ENCODE results near the gene PNMA5. TPM values are rescaled to one million over a fixed set of nuclear protein-coding genes. Genes with fewer than 3 reads are reported as not detected.

PNMA5 gene
- polyA plus RNA-seq, 1 of the 3 experiments (the other 2 are of a cell fraction), result not detected

DNA sequence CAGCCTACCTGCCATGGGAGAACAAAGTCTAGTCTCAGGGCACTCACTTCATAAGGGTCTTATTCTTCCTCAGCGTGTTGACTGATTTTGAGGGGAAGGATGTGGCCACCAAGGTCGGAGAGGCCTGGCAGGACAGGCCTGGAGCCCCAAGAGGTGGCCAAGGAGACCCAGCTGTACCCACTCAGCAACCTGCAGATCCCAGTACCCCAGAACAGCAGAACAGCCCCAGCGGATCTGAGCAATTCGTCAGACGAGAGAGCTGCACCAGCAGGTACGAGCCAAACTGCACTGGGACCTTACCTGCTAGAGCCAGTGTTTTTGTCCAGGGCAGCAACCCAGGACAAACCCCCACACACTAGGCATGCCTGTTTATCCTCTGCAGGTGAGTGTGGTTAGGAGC lies 34.3 kb downstream of the PNMA5 start:
- no peak for TF ChIP-seq NFIC (IDR thresholded peaks at IDR 0.05; ENCODE audit: borderline replicate concordance)
- no peak for TF ChIP-seq TEAD4 (IDR thresholded peaks at IDR 0.05; ENCODE audit: borderline replicate concordance, insufficient read depth)
- no peak for TF ChIP-seq TCF12 (IDR thresholded peaks at IDR 0.05)
- no peak for TF ChIP-seq JUND (IDR thresholded peaks at IDR 0.05)
- no peak for TF ChIP-seq RXRA (IDR thresholded peaks at IDR 0.05; ENCODE audit: borderline replicate concordance, low read depth)
- TF ChIP-seq POLR2AphosphoS5 (IDR thresholded peaks at IDR 0.05; ENCODE audit: low read depth, low read length), result no peak
- no peak for TF ChIP-seq USF2 (IDR thresholded peaks at IDR 0.05; ENCODE audit: borderline replicate concordance, low read depth, low read length)
- no peak for TF ChIP-seq NRF1 (IDR thresholded peaks at IDR 0.05; ENCODE audit: low read depth, low read length)
- no peak for TF ChIP-seq SMC3 (IDR thresholded peaks at IDR 0.05; ENCODE audit: low read depth, low read length)
- TF ChIP-seq MXI1 (IDR thresholded peaks at IDR 0.05; ENCODE audit: low read depth, low read length), result no peak
- TF ChIP-seq IRF3 (IDR thresholded peaks at IDR 0.05; ENCODE audit: low read depth, low read length), result no peak
- TF ChIP-seq, protein P1, sequence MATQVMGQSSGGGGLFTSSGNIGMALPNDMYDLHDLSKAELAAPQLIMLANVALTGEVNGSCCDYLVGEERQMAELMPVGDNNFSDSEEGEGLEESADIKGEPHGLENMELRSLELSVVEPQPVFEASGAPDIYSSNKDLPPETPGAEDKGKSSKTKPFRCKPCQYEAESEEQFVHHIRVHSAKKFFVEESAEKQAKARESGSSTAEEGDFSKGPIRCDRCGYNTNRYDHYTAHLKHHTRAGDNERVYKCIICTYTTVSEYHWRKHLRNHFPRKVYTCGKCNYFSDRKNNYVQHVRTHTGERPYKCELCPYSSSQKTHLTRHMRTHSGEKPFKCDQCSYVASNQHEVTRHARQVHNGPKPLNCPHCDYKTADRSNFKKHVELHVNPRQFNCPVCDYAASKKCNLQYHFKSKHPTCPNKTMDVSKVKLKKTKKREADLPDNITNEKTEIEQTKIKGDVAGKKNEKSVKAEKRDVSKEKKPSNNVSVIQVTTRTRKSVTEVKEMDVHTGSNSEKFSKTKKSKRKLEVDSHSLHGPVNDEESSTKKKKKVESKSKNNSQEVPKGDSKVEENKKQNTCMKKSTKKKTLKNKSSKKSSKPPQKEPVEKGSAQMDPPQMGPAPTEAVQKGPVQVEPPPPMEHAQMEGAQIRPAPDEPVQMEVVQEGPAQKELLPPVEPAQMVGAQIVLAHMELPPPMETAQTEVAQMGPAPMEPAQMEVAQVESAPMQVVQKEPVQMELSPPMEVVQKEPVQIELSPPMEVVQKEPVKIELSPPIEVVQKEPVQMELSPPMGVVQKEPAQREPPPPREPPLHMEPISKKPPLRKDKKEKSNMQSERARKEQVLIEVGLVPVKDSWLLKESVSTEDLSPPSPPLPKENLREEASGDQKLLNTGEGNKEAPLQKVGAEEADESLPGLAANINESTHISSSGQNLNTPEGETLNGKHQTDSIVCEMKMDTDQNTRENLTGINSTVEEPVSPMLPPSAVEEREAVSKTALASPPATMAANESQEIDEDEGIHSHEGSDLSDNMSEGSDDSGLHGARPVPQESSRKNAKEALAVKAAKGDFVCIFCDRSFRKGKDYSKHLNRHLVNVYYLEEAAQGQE (IDR thresholded peaks at IDR 0.05; ENCODE audit: low read depth, low read length), result no peak
- TF ChIP-seq RCOR1 (IDR thresholded peaks at IDR 0.05; ENCODE audit: low read length), result no peak
- no peak for TF ChIP-seq TAF1 (IDR thresholded peaks at IDR 0.05; ENCODE audit: borderline replicate concordance, low read depth, low read length)
- ChIA-PET CTCF (interaction anchor here (0.5 to 4.6 kb wide), 10 partner anchors 10 to 513 kb away, joined by 3 to 23 read pairs (median 4); no protein-coding TSS in a partner anchor), POLR2A (no interaction called here)
- Histone ChIP-seq H3K9me2 (no peaks in the 10 kb centered on the region), H3K4me3 (ENCODE audit: low read depth in 2 of 2, low read length in 1 of 2) (no peak overlapping the region), H3K9me3 (no peaks in the 10 kb centered on the region), H3K36me3 (replicated peaks in 1 of 2; ENCODE audit: control insufficient read depth in 1 of 2, insufficient read depth in 2 of 2, low read length in 1 of 2) (no peaks in the 10 kb centered on the region), H3K9ac (no peak overlapping the region), H3K79me2 (ENCODE audit: insufficient read depth) (no peaks in the 10 kb centered on the region), H3K27me3 (ENCODE audit: insufficient read depth) (no peaks in the 10 kb centered on the region; the same call in 1 of the 2 replicates), H3K4me1 (ENCODE audit: control insufficient read depth in 1 of 2, insufficient read depth in 2 of 2, low read depth in 1 of 2, low read length in 1 of 2) (no peaks in the 10 kb centered on the region; a peak in 1 of 4 replicates), H3K27ac (ENCODE audit: low read depth in 2 of 2, low read length in 1 of 2) (no peak overlapping the region), H3K4me2 (no peak overlapping the region), H4K20me1 (ENCODE audit: insufficient read depth) (no peaks in the 10 kb centered on the region), H2AFZ (ENCODE audit: low read depth) (no peak overlapping the region), H3F3A (replicated peaks; ENCODE audit: insufficient read depth) (no peaks in the 10 kb centered on the region)
- 48% methylated on average over 4 of the region's 6 CpGs for WGBS (ENCODE audit: low lambda C conversion rate)
- no peak for DNase-seq
